ENCODE measurements around the gene GPC5.

The GPC5 gene

DNA sequence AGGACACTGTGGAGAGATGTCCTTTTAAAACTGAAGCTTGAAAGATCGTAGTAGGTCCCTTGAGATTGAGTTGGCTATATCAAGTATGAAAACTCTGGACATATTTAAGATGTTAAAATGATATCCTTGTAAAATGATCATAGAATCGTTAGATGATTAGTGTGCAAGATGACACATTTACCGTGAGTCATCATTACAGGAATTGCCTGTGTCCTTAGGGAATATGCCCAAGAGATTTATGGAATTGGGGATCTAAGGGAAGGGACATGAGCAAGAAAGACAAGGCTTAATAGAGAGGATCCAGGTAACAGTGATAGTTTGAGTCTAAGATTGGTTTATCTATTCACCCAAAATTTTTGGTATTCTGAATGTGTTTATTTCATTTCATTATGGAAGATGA is 233.7 kb downstream of the GPC5 start:
- Histone ChIP-seq H3K9ac (ENCODE audit: low read depth, low read length) (no peak overlapping the region), H3K36me3 (ENCODE audit: insufficient read depth, low read length) (no peaks in the 10 kb centered on the region), H3K9me3 (ENCODE audit: control insufficient read depth, insufficient read depth, low read length) (no peaks in the 10 kb centered on the region)

DNA sequence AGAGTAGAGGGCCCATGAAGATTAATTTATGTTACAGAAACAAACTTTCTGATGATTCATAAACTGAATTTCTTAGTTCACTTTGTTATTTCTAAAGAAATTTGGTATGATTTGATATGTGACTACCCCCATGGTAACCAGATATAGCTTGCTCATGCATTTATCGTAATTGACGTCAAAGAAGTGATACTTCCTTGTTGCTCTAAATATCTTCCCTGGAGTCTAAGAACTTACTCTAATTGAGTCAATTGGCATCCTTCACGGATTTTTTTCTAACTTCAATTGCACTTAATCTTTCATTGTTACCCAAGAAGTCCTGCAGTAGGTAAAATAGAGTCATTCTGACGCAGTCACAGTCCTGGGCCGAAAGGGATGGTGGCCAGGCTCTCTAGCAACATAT is 240.9 kb downstream of the GPC5 start:
- no peaks in the 10 kb centered on the region for H3K4me1 ChIP-seq (ENCODE audit: insufficient read depth, low read length)

More for the DNA sequence above, 233.7 kb downstream of the GPC5 start:
- no peaks in the 10 kb centered on the region for H3K4me1 ChIP-seq (ENCODE audit: insufficient read depth, low read length)

DNA sequence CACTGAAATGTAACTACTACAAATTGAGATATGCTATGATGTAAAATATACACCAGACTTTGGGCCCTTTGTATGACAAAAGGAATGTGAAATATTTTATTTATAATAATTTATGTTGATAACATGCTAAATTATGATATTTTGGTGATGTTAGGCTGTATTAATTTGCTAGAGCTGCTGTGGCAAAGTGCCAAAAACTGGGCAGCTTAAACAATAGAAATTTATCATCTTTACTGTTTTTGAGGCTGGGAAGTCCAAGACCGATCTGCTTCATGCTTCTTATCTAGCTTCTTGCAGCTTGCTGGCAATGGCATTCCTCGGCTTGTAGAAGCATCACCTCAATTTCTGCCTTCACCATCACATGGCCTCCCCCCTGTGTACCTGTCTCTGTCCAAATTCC is 245.0 kb downstream of the GPC5 start:
- H3K36me3 ChIP-seq (ENCODE audit: insufficient read depth, low read length) = no peaks in the 10 kb centered on the region
- no peak overlapping the region for H3K9ac ChIP-seq (ENCODE audit: low read depth, low read length)
- H3K9me3 ChIP-seq (ENCODE audit: control insufficient read depth, insufficient read depth, low read length) = no peaks in the 10 kb centered on the region
- no peaks in the 10 kb centered on the region for H3K4me1 ChIP-seq (ENCODE audit: insufficient read depth, low read length)

More for the DNA sequence above, 240.9 kb downstream of the GPC5 start:
- no peak overlapping the region for H3K9ac ChIP-seq (ENCODE audit: low read depth, low read length)
- H3K9me3 ChIP-seq (ENCODE audit: control insufficient read depth, insufficient read depth, low read length) = no peaks in the 10 kb centered on the region
- H3K36me3 ChIP-seq (ENCODE audit: insufficient read depth, low read length) = no peaks in the 10 kb centered on the region

DNA sequence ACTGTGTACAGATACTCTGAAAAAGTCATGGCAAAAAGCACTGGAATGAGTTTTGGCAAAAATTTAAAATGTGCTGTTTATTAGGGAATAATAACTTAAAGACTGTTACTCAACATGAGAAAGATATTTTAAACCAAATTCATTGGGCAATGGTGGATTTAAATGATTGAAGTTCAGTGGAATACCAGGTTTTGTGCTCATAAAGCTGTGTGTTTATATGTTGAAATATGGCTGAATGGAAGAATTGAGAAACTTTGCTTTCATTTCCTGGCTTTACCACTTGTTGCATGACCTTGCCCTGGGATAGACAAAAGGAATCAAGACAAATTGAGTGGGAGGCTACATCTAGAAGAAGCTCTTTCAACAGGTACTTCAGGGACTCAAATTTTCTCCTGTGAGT is 246.4 kb downstream of the GPC5 start:
- H3K36me3 ChIP-seq (ENCODE audit: insufficient read depth, low read length) = no peaks in the 10 kb centered on the region
- no peak overlapping the region for H3K9ac ChIP-seq (ENCODE audit: low read depth, low read length)
- no peaks in the 10 kb centered on the region for H3K4me1 ChIP-seq (ENCODE audit: insufficient read depth, low read length)
- no peaks in the 10 kb centered on the region for H3K9me3 ChIP-seq (ENCODE audit: control insufficient read depth, insufficient read depth, low read length)

DNA sequence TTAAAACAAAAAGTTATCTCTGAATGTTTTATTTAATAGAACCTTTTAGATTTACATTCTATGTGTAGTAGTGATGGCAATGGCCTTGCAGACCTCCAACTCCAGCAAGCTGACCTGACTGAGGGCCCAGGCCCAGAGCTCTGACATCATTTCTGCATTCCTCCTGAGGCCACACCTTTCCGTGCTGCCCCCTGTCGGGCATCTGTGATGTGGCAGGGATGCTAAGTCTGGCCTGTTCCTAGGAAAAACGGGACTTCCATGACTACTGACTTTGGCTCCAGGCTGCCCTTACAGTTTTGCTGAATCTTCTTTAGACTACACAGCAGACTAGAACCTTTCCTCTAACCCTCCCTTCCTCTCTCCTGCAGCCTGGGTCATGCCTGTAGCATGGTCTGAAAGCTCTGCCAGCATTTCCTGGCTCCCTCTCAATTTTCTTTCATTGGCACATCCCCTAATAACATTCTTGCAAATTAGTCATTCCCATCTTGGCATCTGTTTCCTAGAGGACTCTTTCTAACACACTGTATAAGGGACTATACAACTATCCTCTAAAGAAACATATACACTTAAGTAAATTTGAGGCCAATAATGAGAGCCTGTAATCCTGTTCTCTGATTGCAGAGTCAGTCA is 249.1 kb downstream of the GPC5 start:
- H3K4me1 ChIP-seq (ENCODE audit: insufficient read depth, low read length) = no peaks in the 10 kb centered on the region
- no peaks in the 10 kb centered on the region for H3K36me3 ChIP-seq (ENCODE audit: insufficient read depth, low read length)
- no peak overlapping the region for H3K9ac ChIP-seq (ENCODE audit: low read depth, low read length)
- H3K9me3 ChIP-seq (ENCODE audit: control insufficient read depth, insufficient read depth, low read length) = no peaks in the 10 kb centered on the region

DNA sequence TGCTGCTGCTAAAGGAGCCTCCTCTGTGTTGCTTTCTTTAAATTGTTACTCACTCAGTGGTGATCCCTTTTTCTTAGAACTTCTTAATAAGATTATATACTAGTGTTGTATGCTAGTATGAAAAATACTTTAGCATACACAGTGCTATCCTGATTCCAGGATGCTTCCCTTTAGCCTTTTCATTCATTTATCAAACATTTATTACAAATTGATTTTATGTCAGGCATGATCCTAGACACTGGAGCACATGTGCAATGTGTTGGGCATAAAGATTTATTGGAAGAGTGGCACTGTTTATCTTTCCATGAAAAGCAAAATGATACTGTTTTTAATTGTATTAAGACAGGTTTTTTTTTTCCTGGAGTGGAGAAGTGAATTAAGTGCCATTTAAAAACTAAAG is 249.6 kb downstream of the GPC5 start:
- no peak overlapping the region for H3K9ac ChIP-seq (ENCODE audit: low read depth, low read length)
- no peaks in the 10 kb centered on the region for H3K9me3 ChIP-seq (ENCODE audit: control insufficient read depth, insufficient read depth, low read length)
- H3K4me1 ChIP-seq (ENCODE audit: insufficient read depth, low read length) = 0 out of 2 replicates have a peak, but pooled peaks cover 5% of the 10 kb centered on the region

DNA sequence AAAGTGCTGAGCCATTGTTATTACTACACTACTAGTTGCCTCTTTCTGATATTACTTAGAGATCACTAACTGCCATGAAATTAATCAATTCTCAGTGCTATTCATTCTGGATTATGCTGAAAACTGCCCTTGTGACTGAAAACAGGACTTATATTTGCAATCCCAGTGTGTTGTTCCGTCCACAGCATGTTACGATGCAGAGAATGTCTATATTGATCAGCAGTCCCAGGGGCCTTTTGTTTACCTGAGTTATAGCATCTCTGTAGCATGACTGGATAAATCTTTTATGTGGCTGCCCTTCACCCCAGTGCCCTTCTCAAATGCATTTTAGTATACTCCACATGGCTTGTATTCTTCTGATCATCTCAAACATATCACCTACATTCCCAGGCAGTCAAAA is 251.0 kb downstream of the GPC5 start:
- no peak overlapping the region for H3K9ac ChIP-seq (ENCODE audit: low read depth, low read length)
- peaks cover 16% of the 10 kb centered on the region; the same call in 1 of the 2 replicates for H3K4me1 ChIP-seq (ENCODE audit: insufficient read depth, low read length)
- no peaks in the 10 kb centered on the region for H3K36me3 ChIP-seq (ENCODE audit: insufficient read depth, low read length)
- H3K9me3 ChIP-seq (ENCODE audit: control insufficient read depth, insufficient read depth, low read length) = no peaks in the 10 kb centered on the region

More for the DNA sequence above, 249.6 kb downstream of the GPC5 start:
- H3K36me3 ChIP-seq (ENCODE audit: insufficient read depth, low read length) = no peaks in the 10 kb centered on the region

DNA sequence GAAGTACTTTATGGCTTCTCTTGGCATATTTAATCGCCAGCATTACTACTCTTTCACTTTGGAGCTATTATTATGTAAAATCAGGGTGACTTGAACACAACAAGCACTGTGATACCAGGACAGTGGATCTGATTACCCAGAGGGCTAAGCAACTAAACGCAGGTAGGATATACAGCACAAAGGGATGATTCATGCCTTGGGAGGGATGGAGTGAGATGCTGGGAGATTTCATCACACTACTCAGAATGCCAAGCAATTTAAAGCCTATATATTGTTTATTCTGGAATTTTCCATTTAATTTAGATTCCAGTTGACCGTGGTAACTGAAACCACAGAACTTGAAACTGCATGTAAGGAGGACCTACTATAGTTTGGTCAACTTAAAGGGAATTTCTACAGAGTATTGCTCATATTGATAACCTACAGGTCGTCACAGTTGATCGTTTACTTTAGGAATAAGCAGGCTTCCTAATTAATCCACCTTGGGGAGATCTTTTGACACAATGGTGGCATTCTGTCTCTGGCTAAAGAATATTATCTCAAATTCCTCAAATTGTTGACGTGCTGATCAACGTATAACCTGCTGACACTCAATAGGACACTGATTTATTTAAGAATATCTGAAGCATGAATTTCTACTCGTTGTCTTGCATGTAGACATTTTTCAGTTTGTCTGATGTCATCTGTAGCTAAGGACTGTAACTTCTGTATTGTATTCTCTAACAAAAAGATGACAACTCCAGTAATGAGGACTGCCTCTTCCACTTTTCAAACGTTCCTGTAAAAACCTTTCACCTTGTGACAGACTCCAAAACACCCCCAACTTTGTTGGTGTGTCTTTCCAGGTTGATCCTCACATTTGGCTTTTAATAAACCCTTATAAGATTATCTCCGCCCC is 254.2 kb downstream of the GPC5 start:
- Histone ChIP-seq H3K4me1 (ENCODE audit: insufficient read depth, low read length) (peaks cover 16% of the 10 kb centered on the region; the same call in 1 of the 2 replicates), H3K36me3 (ENCODE audit: insufficient read depth, low read length) (no peaks in the 10 kb centered on the region), H3K9ac (ENCODE audit: low read depth, low read length) (no peak overlapping the region), H3K9me3 (ENCODE audit: control insufficient read depth, insufficient read depth, low read length) (no peaks in the 10 kb centered on the region)

DNA sequence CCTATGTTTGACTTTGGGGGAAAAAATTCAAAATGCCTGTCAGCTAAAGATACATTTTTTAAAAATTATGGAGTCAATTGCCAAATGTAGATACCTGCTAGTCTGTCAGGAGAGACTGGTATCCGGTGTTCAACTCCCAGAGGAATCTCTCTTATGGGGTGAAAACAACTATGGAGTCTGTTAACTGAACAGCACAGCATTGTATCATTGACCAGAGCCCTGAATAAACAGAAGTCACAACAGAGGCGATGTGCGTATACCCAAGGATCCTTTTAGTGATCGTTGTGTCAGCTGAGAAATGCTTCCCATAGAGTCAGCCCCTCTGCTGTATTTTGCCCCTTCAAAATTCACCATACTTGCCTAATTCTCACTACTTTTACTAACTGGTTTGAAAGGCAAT is 257.3 kb downstream of the GPC5 start:
- Histone ChIP-seq H3K36me3 (ENCODE audit: insufficient read depth, low read length) (no peaks in the 10 kb centered on the region), H3K4me1 (ENCODE audit: insufficient read depth, low read length) (peaks cover 16% of the 10 kb centered on the region; the same call in 1 of the 2 replicates), H3K9ac (ENCODE audit: low read depth, low read length) (no peak overlapping the region), H3K9me3 (ENCODE audit: control insufficient read depth, insufficient read depth, low read length) (no peaks in the 10 kb centered on the region)

DNA sequence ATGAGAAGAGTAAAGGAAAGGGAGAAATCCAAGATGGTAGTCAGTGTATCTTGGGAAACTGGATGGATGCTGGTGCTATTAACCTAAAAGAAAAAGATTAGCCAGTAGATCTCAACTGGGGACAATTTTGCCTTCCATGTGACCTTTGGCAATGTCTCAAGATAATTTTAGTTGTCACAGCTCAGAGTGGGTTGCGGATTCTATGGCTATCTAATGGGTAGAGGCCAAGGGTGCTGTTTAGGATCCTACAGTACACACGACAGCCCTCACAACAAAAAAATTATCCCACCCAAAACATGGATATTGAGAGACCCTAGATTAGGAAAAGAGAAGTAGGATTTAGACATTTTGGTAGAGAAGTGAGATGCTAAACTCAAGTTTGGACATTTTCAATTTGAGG is 258.9 kb downstream of the GPC5 start:
- no peaks in the 10 kb centered on the region for H3K9me3 ChIP-seq (ENCODE audit: control insufficient read depth, insufficient read depth, low read length)
- H3K9ac ChIP-seq (ENCODE audit: low read depth, low read length) = no peak overlapping the region
- no peaks in the 10 kb centered on the region for H3K36me3 ChIP-seq (ENCODE audit: insufficient read depth, low read length)
- H3K4me1 ChIP-seq (ENCODE audit: insufficient read depth, low read length) = peaks cover 16% of the 10 kb centered on the region; the same call in 1 of the 2 replicates

DNA sequence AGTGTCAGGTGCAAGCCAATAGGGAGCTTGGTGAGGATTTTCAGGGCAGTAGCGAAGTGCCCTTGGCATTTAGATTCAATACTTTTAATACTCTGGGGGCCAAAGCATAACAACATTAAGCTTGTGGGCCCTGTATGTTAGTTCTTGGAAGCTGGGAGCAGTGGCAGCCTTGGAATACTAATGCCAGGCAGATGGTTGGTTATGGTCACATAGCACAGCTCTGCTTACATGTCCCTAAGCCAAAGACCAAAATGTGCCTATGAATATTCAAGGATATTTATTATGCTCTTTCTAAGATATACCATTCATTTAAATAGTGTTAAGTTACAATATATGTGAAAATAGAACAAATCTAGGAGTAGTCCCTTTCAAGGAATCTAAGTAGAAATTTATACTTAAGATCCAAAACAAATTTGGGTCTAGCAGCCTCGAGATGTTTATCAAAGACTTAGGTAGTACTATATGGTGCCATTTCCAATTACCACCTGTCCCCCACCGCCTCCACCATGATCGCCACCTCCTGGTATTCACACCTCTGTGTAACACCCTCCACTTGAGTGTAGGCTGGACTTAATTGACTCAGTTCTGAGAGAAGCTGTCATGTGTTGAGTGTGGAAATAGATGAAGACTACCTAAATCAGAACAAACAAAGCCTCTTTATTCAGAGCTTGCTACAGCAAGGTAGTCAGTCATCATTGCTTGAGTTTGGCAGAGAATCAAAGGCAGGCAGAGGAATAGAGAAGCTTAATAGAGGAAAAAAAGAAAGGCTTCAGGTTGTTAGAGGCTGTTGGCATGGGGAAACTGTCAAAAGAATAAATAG is 261.0 kb downstream of the GPC5 start:
- H3K9ac ChIP-seq (ENCODE audit: low read depth, low read length) = no peak overlapping the region
- H3K4me1 ChIP-seq (ENCODE audit: insufficient read depth, low read length) = no peaks in the 10 kb centered on the region
- H3K36me3 ChIP-seq (ENCODE audit: insufficient read depth, low read length) = no peaks in the 10 kb centered on the region
- H3K9me3 ChIP-seq (ENCODE audit: control insufficient read depth, insufficient read depth, low read length) = no peaks in the 10 kb centered on the region

DNA sequence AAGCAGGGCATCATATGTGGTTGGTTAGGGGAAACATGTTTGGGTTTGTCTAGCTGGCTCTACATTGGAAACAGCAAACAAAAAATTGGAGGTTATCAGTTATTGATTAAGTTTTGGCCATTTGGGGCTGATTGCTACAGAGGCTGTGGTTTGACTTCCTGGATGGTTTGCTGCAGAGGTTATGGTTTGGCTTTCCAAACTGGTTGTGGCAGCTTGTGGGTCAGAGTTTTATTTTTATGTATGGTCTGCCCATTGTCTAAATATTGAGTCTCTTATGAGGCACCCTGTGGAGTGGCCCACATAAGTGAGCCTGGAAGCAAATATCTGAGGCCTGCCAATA is 261.6 kb downstream of the GPC5 start:
- H3K36me3 ChIP-seq (ENCODE audit: insufficient read depth, low read length) = no peaks in the 10 kb centered on the region
- no peaks in the 10 kb centered on the region for H3K9me3 ChIP-seq (ENCODE audit: control insufficient read depth, insufficient read depth, low read length)
- H3K9ac ChIP-seq (ENCODE audit: low read depth, low read length) = no peak overlapping the region
- H3K4me1 ChIP-seq (ENCODE audit: insufficient read depth, low read length) = no peaks in the 10 kb centered on the region

DNA sequence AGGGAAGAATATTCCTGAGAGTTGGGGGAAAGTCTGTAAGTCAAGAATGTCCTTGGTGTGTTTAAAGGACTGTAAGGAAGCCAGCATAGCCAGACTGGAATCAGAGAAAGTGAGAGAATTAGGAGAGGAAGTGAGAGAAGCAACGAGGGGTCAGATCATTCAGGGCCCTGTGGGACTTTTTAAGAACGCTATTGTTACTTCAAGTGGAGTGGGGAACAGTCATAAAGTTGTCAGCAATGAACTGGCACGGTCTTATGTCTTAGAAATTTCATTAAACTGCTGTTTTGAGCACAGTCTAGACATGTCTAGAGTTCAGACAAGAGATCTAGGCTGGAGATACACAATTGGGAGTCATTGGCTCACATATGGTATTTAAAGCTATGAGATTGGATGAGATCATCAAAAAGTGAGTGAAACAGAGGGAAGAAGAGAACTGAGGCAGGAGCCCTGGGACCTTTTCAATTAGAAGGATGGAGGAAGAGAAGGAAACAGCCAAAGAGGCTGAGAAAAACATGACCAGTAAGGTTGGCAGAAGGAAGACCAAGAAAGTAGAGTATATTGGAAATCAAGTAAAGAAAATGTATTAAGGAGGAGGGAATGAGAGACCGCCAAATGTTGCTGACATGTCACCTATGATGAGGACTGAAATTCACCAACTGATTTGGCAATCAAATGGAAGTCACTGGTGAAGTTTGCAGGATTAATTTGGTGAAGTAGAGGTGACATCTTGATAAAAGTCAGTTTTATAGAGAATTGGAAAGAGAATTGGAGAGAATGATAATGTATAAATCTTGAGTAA is 263.5 kb downstream of the GPC5 start:
- no peaks in the 10 kb centered on the region for H3K9me3 ChIP-seq (ENCODE audit: control insufficient read depth, insufficient read depth, low read length)
- no peak overlapping the region for H3K9ac ChIP-seq (ENCODE audit: low read depth, low read length)
- H3K4me1 ChIP-seq (ENCODE audit: insufficient read depth, low read length) = no peaks in the 10 kb centered on the region
- H3K36me3 ChIP-seq (ENCODE audit: insufficient read depth, low read length) = no peaks in the 10 kb centered on the region

DNA sequence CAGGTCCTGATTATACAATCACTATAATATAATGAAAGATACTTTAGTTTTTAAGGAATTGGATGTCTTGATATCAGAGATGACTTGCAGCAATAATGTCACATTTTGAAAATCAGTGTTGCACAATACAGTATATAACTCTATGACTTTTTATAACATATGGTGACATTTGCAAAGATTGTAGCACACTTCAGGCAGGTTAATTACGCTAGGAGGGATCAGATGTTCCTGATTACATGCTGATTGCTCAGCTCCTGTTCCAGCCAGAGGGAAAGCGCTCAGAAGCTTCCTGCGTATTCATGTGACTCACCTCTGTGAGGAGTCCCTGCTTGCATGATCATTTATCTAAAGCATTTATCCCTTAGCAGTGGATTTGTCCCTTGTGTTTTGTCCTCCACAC is 265.6 kb downstream of the GPC5 start:
- Histone ChIP-seq H3K36me3 (ENCODE audit: insufficient read depth, low read length) (no peaks in the 10 kb centered on the region), H3K4me1 (ENCODE audit: insufficient read depth, low read length) (no peaks in the 10 kb centered on the region), H3K9ac (ENCODE audit: low read depth, low read length) (no peak overlapping the region), H3K9me3 (ENCODE audit: control insufficient read depth, insufficient read depth, low read length) (no peaks in the 10 kb centered on the region)
